Adrenal gland (tissue), 5 donors: Measurements from ENCODE around the gene ABCB11.

ENCODE experiments used
- POLR2A ChIP-seq, 2 donors: fragments of 450-650 bp; IDR thresholded peaks; one replicate each; pipeline ENCODE4 v1.6.1; 2017; ENCODE audit warnings: antibody characterized with exemption in 2 of 2, mild to moderate bottlenecking in 2 of 2, moderate library complexity in 1 of 2
- TF ChIP-seq, protein P1 (sequence below), 6 experiments: fragments of 450-650 bp in 4 of 6; fragments of 200-600 bp in 2 of 6; sonication (generic) in 1 of 6; IDR thresholded peaks; 1 replicate in 5 of 6; 2 replicates in 1 of 6; pipeline versions ENCODE4 v1.5.1 to v1.8.0; 2016 to 2021; ENCODE audit warnings: antibody characterized with exemption in 6 of 6, mild to moderate bottlenecking in 2 of 6, moderate library complexity in 1 of 6
- donor health status: DM: no; HTN: no; CAD: no.

DNA sequence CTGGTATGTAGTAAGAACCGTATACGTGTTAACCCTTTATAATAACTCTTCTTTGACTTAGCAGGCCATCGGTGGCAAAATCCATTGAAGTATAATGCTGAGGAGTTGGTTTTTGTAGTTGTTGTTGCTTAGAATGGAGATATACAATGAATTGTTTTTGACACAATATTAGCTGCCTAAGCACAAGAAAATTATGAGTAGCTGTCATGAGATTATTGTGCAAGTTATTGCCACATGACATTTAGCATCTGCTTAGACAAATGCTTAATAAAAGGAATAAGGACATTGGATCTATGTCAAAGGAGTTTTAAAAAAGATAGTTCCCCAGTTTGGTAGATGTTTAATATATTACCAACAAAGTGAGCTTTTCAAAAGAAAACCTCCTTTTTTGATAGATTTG is 59.9 kb downstream of the ABCB11 start:
- TF ChIP-seq, protein P1, sequence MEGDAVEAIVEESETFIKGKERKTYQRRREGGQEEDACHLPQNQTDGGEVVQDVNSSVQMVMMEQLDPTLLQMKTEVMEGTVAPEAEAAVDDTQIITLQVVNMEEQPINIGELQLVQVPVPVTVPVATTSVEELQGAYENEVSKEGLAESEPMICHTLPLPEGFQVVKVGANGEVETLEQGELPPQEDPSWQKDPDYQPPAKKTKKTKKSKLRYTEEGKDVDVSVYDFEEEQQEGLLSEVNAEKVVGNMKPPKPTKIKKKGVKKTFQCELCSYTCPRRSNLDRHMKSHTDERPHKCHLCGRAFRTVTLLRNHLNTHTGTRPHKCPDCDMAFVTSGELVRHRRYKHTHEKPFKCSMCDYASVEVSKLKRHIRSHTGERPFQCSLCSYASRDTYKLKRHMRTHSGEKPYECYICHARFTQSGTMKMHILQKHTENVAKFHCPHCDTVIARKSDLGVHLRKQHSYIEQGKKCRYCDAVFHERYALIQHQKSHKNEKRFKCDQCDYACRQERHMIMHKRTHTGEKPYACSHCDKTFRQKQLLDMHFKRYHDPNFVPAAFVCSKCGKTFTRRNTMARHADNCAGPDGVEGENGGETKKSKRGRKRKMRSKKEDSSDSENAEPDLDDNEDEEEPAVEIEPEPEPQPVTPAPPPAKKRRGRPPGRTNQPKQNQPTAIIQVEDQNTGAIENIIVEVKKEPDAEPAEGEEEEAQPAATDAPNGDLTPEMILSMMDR (IDR thresholded peaks at IDR 0.05) = no peak
- TF ChIP-seq POLR2A (IDR thresholded peaks at IDR 0.05) = no peak
